ENCODE results near the gene CCNF. TPM values are rescaled to one million over a fixed set of nuclear protein-coding genes. Genes with fewer than 3 reads are reported as not detected.

CCNF gene
- polyA plus RNA-seq, 1 donor (not counting 4 experiments of a cell fraction or from before 2014, with no cell fraction given) = 3.5 TPM

DNA sequence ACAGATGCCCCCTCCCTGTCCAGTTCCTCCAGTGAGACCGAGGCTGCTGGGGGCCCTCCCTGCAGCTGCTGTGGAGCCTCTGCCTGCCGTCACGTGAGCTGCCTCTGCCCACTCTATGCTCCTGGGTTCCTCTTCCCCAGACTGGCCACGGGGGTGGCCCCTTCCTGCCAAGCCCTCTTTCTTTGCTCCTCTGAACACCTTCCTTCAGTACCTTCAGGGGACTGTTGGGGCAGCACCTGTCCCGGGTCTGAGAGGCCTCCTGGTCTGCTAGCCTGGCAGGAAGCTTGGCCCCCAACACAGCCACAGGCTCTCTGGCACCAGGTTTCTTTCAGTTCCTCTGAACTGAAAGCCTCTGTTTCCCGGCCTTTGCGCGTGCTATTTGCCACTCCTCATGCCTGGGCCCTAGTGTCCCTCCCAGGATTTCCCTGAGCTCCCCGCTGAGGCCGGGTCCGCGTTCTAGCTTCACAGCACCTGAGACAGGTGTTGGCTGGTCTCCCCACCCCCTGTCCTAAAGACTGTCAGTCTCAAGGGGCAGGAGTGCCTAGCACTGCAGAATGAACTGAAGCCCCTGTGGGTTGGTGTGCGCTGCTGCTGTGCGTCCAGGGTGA is 77.9 kb downstream of the CCNF start:
- H3K27me3 ChIP-seq (ENCODE audit: control insufficient read depth, extremely low read depth, insufficient read depth, low read length) = no peaks in the 10 kb centered on the region
- no peak overlapping the region for H3K9ac ChIP-seq (ENCODE audit: control insufficient read depth, extremely low read depth, insufficient read depth, low read length)
- no peaks in the 10 kb centered on the region for H3K36me3 ChIP-seq (ENCODE audit: control insufficient read depth in 2 of 2, extremely low read depth in 1 of 2, insufficient read depth in 2 of 2, low read length in 2 of 2)
- no peaks in the 10 kb centered on the region for H3K4me1 ChIP-seq (ENCODE audit: control insufficient read depth, extremely low read depth, insufficient read depth, low read length)
- H3K9me1 ChIP-seq (ENCODE audit: control insufficient read depth, extremely low read depth, insufficient read depth, low read length) = no peaks in the 10 kb centered on the region
- dilution Hi-C loops (cut with MboI; ENCODE audit: extremely low pct_ligation_motif_present, low sequenced_read_pairs) = no loop called here
- FAIRE-seq = no peak
- no peaks in the 10 kb centered on the region for H3K79me2 ChIP-seq (ENCODE audit: control insufficient read depth, insufficient read depth, low read length)
- H3K4me2 ChIP-seq (ENCODE audit: control insufficient read depth, extremely low read depth, insufficient read depth, low read depth, low read length) = no peak overlapping the region
- H2AFZ ChIP-seq (ENCODE audit: control insufficient read depth, low read length) = no peak overlapping the region
- TF ChIP-seq, protein P1, sequence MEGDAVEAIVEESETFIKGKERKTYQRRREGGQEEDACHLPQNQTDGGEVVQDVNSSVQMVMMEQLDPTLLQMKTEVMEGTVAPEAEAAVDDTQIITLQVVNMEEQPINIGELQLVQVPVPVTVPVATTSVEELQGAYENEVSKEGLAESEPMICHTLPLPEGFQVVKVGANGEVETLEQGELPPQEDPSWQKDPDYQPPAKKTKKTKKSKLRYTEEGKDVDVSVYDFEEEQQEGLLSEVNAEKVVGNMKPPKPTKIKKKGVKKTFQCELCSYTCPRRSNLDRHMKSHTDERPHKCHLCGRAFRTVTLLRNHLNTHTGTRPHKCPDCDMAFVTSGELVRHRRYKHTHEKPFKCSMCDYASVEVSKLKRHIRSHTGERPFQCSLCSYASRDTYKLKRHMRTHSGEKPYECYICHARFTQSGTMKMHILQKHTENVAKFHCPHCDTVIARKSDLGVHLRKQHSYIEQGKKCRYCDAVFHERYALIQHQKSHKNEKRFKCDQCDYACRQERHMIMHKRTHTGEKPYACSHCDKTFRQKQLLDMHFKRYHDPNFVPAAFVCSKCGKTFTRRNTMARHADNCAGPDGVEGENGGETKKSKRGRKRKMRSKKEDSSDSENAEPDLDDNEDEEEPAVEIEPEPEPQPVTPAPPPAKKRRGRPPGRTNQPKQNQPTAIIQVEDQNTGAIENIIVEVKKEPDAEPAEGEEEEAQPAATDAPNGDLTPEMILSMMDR (optimal IDR thresholded peaks at IDR 0.05 in 1 of 3, IDR thresholded peaks at IDR 0.05 in 1 of 3, conservative IDR thresholded peaks at IDR 0.05 in 1 of 3; ENCODE audit: extremely low read depth in 1 of 3, insufficient read depth in 2 of 3, low read length in 3 of 3) = no peak
- no peak for TF ChIP-seq EZH2 (IDR thresholded peaks at IDR 0.05; ENCODE audit: low read length)
- no peak overlapping the region for H3K27ac ChIP-seq (ENCODE audit: control insufficient read depth, insufficient read depth, low read length)
- DNase-seq (ENCODE audit: low read depth, low spot score) = no peak
- H3K9me3 ChIP-seq (ENCODE audit: control insufficient read depth, low read depth, low read length) = no peaks in the 10 kb centered on the region
- no peaks in the 10 kb centered on the region for H4K20me1 ChIP-seq (ENCODE audit: control insufficient read depth, extremely low read depth, insufficient read depth, low read length)
- no peak overlapping the region for H3K4me3 ChIP-seq (ENCODE audit: control insufficient read depth in 2 of 3, extremely low read depth in 1 of 3, insufficient read depth in 2 of 3, low read depth in 1 of 3, low read length in 3 of 3)

DNA sequence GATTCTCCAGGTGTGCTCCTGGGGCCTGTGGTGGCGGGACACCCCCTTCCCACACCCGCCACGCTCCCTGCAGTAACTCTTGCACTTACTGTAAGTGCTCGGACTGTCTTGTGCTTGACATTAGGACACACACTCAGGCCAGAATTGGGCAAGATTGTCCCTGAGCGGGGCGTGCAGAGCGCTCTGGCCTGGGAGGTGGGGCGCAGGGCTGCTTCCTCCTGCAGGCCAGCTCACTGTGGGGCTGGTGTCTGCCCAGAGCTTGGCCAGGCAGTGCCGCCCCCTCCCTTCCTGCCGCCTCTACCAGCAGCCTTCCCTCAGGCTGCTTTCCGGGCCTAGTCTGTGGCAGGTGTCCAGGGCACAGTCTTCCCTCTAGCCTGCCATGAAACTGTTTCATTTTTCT is 78.4 kb downstream of the CCNF start:
- no peak for TF ChIP-seq EZH2 (IDR thresholded peaks at IDR 0.05; ENCODE audit: low read length)
- TF ChIP-seq, protein P1 (optimal IDR thresholded peaks at IDR 0.05 in 1 of 3, IDR thresholded peaks at IDR 0.05 in 1 of 3, conservative IDR thresholded peaks at IDR 0.05 in 1 of 3; ENCODE audit: extremely low read depth in 1 of 3, insufficient read depth in 2 of 3, low read length in 3 of 3) = no peak
- H4K20me1 ChIP-seq (ENCODE audit: control insufficient read depth, extremely low read depth, insufficient read depth, low read length) = no peaks in the 10 kb centered on the region

More for the DNA sequence above, 78.4 kb downstream of the CCNF start:
- FAIRE-seq = no peak
- DNase-seq (ENCODE audit: low read depth, low spot score) = no peak
- no peaks in the 10 kb centered on the region for H3K4me1 ChIP-seq (ENCODE audit: control insufficient read depth, extremely low read depth, insufficient read depth, low read length)
- no peak overlapping the region for H3K4me2 ChIP-seq (ENCODE audit: control insufficient read depth, extremely low read depth, insufficient read depth, low read depth, low read length)
- H3K27me3 ChIP-seq (ENCODE audit: control insufficient read depth, extremely low read depth, insufficient read depth, low read length) = no peaks in the 10 kb centered on the region
- no peaks in the 10 kb centered on the region for H3K9me1 ChIP-seq (ENCODE audit: control insufficient read depth, extremely low read depth, insufficient read depth, low read length)
- dilution Hi-C loops (cut with MboI; ENCODE audit: extremely low pct_ligation_motif_present, low sequenced_read_pairs) = no loop called here
- no peak overlapping the region for H3K4me3 ChIP-seq (ENCODE audit: control insufficient read depth in 2 of 3, extremely low read depth in 1 of 3, insufficient read depth in 2 of 3, low read depth in 1 of 3, low read length in 3 of 3)
- no peaks in the 10 kb centered on the region for H3K9me3 ChIP-seq (ENCODE audit: control insufficient read depth, low read depth, low read length)
- H3K36me3 ChIP-seq (ENCODE audit: control insufficient read depth in 2 of 2, extremely low read depth in 1 of 2, insufficient read depth in 2 of 2, low read length in 2 of 2) = no peaks in the 10 kb centered on the region
- H3K9ac ChIP-seq (ENCODE audit: control insufficient read depth, extremely low read depth, insufficient read depth, low read length) = no peak overlapping the region
- no peaks in the 10 kb centered on the region for H3K79me2 ChIP-seq (ENCODE audit: control insufficient read depth, insufficient read depth, low read length)
- no peak overlapping the region for H3K27ac ChIP-seq (ENCODE audit: control insufficient read depth, insufficient read depth, low read length)
- H2AFZ ChIP-seq (ENCODE audit: control insufficient read depth, low read length) = no peak overlapping the region

Small RNA genes lying within 50 kb of the gene (small RNA-seq; reads per million reads assigned to genes)
- 0 reads per million in 3 experiments for gene MIR6768 (ENCODE audit: insufficient read length in 3 of 3, low read depth in 3 of 3, low replicate concordance in 1 of 3)

Other genes starting within 250 kb of the CCNF start
- gene CASKIN1, start 232.8 kb upstream of the CCNF start, polyA plus RNA-seq = 0.01 to 0.45 TPM (median 0.04 TPM) in 3 replicates
- gene MLST8, start 224.0 kb upstream of the CCNF start, polyA plus RNA-seq = 35.7 to 68.9 TPM (median 54.7 TPM) in 3 replicates
- gene BRICD5, start 218.6 kb upstream of the CCNF start, polyA plus RNA-seq = 1.8 to 5.9 TPM (median 3.5 TPM) in 3 replicates
- gene PGP, start 214.6 kb upstream of the CCNF start, polyA plus RNA-seq = 10.3 to 18.0 TPM (median 10.4 TPM) in 3 replicates
- gene E4F1, start 205.9 kb upstream of the CCNF start, polyA plus RNA-seq = 10.5 to 24.7 TPM (median 11.1 TPM) in 3 replicates
- 0.31 to 1.1 TPM (median 0.41 TPM) in 3 replicates for gene DNASE1L2, start 193.0 kb upstream of the CCNF start, polyA plus RNA-seq
- 19.7 to 32.0 TPM (median 24.2 TPM) in 3 replicates for gene ECI1, start 177.9 kb upstream of the CCNF start, polyA plus RNA-seq
- 79.2 to 226 TPM (median 89.4 TPM) in 3 replicates for gene RNPS1, start 161.3 kb upstream of the CCNF start, polyA plus RNA-seq
- 0.06 to 0.08 TPM (median 0.08 TPM) in 3 replicates for gene ABCA3, start 88.7 kb upstream of the CCNF start, polyA plus RNA-seq
- 2.4 to 2.8 TPM (median 2.7 TPM) in 3 replicates for gene TEDC2, start 30.7 kb downstream of the CCNF start, polyA plus RNA-seq
- gene NTN3, start 41.9 kb downstream of the CCNF start, polyA plus RNA-seq = not detected in 3 replicates
- gene TBC1D24, start 45.7 kb downstream of the CCNF start, polyA plus RNA-seq = 2.4 to 3.6 TPM (median 3.0 TPM) in 3 replicates
- gene ATP6V0C, start 84.5 kb downstream of the CCNF start, polyA plus RNA-seq = 10.6 to 109 TPM (median 11.4 TPM) in 3 replicates
- gene AMDHD2, start 90.9 kb downstream of the CCNF start, polyA plus RNA-seq = 8.9 to 26.3 TPM (median 12.0 TPM) in 3 replicates
- gene CEMP1, start 102.0 kb downstream of the CCNF start, polyA plus RNA-seq = not detected in 3 replicates
- gene PDPK1, start 108.6 kb downstream of the CCNF start, polyA plus RNA-seq = 23.4 to 27.2 TPM (median 23.6 TPM) in 3 replicates

All from keratinocyte (primary cell).